ENCODE results near the gene CLMN. TPM values are rescaled to one million over a fixed set of nuclear protein-coding genes. Genes with fewer than 3 reads are reported as not detected.

The CLMN gene
- total RNA-seq, 1 donor from 2014 or later: 19.6 TPM

GRCh38 chr14:95136631-95137030 lies 183.1 kb downstream of the CLMN start:
- no peak overlapping the region for H3K27ac ChIP-seq
- DNase-seq (ENCODE audit: extremely low spot score in 2 of 2): no peak
- intact Hi-C loops (cut with DNase I): no loop called here
- peaks cover 0 to 4% of the 10 kb centered on the region in 2 donors for H3K36me3 ChIP-seq
- TF ChIP-seq CTCF (IDR thresholded peaks at IDR 0.05) (no peak), POLR2A (IDR thresholded peaks at IDR 0.05) (no peak), POLR2AphosphoS5 (IDR thresholded peaks at IDR 0.05; ENCODE audit: insufficient read depth in 1 of 2, low read depth in 1 of 2) (no peak)
- peaks cover 62% of the 10 kb centered on the region for H3K4me1 ChIP-seq
- no peaks in the 10 kb centered on the region for H3K27me3 ChIP-seq
- no peaks in the 10 kb centered on the region for H3K9me3 ChIP-seq
- H3K4me3 ChIP-seq: no peak overlapping the region

GRCh38 chr14:95134304-95134933 lies 185.3 kb downstream of the CLMN start:
- DNase-seq (ENCODE audit: extremely low spot score in 2 of 2): no peak
- Histone ChIP-seq H3K27me3 (no peaks in the 10 kb centered on the region), H3K36me3 (peaks cover 0 to 12% of the 10 kb centered on the region in 2 donors), H3K4me3 (no peak overlapping the region), H3K4me1 (peaks cover 45% of the 10 kb centered on the region), H3K9me3 (no peaks in the 10 kb centered on the region), H3K27ac (no peak overlapping the region)
- TF ChIP-seq CTCF (IDR thresholded peaks at IDR 0.05) (no peak), POLR2AphosphoS5 (IDR thresholded peaks at IDR 0.05; ENCODE audit: insufficient read depth in 1 of 2, low read depth in 1 of 2) (no peak), POLR2A (IDR thresholded peaks at IDR 0.05) (no peak)
- intact Hi-C loops (cut with DNase I): loop anchor here (5.0 kb wide), 1 partner anchor 102 kb away; no protein-coding TSS in a partner anchor

- intact Hi-C loops (cut with DNase I): loop anchor here (5.0 kb wide), 1 partner anchor 101 kb away; no protein-coding TSS in a partner anchor
- Histone ChIP-seq H3K36me3 (peaks cover 0 to 12% of the 10 kb centered on the region in 2 donors), H3K9me3 (no peaks in the 10 kb centered on the region), H3K4me3 (no peak overlapping the region), H3K4me1 (peaks cover 42% of the 10 kb centered on the region), H3K27me3 (no peaks in the 10 kb centered on the region), H3K27ac (no peak overlapping the region)
- no peak for DNase-seq (ENCODE audit: extremely low spot score in 2 of 2)
- no peak for TF ChIP-seq CTCF (IDR thresholded peaks at IDR 0.05)
- no peak for TF ChIP-seq POLR2AphosphoS5 (IDR thresholded peaks at IDR 0.05; ENCODE audit: insufficient read depth in 1 of 2, low read depth in 1 of 2)
- TF ChIP-seq POLR2A (IDR thresholded peaks at IDR 0.05): no peak
These were observed 186.4 kb downstream of the CLMN start for GRCh38 chr14:95133282-95133681.

- H3K27me3 ChIP-seq: no peaks in the 10 kb centered on the region
- no peaks in the 10 kb centered on the region for H3K9me3 ChIP-seq
- intact Hi-C loops (cut with DNase I): loop anchor here (5.0 kb wide), 1 partner anchor 100 kb away; no protein-coding TSS in a partner anchor
- H3K4me1 ChIP-seq: peaks cover 37% of the 10 kb centered on the region
- TF ChIP-seq CTCF (IDR thresholded peaks at IDR 0.05) (no peak), POLR2A (IDR thresholded peaks at IDR 0.05) (no peak), POLR2AphosphoS5 (IDR thresholded peaks at IDR 0.05; ENCODE audit: insufficient read depth in 1 of 2, low read depth in 1 of 2) (no peak)
- no peak overlapping the region for H3K4me3 ChIP-seq
- no peak for DNase-seq (ENCODE audit: extremely low spot score in 2 of 2)
- H3K27ac ChIP-seq: no peak overlapping the region
- peaks cover 0 to 12% of the 10 kb centered on the region in 2 donors for H3K36me3 ChIP-seq
These were observed 186.9 kb downstream of the CLMN start for GRCh38 chr14:95132760-95133159.

Small RNA genes within 50 kb of the gene (microRNA-seq; reads per million reads assigned to microRNA genes)
- 5.7 reads per million, percentile 8 among the genes with 10 or more reads in this experiment for gene MIR3173 (ENCODE audit: borderline number of aligned reads, borderline replicate concordance)

Small RNA genes within 50 kb of the gene (small RNA-seq; reads per million reads assigned to genes)
- not detected for gene MIR3173

Other genes starting within 250 kb of the CLMN start
- 68.3 TPM for gene DICER1, start 162.4 kb downstream of the CLMN start, total RNA-seq
- 27.0 TPM for gene SYNE3, start 196.7 kb upstream of the CLMN start, total RNA-seq
- 20.4 TPM for gene GLRX5, start 215.1 kb upstream of the CLMN start, total RNA-seq

Measured in vagina (tissue), 2 donors.